ENCODE results near the gene GOLGA1.
"Not testable (repeated sequence)": the region's sequence is repeated elsewhere in the genome, so short reads cannot be mapped to it uniquely, and the experiment has no call there.

Gene GOLGA1, protein sequence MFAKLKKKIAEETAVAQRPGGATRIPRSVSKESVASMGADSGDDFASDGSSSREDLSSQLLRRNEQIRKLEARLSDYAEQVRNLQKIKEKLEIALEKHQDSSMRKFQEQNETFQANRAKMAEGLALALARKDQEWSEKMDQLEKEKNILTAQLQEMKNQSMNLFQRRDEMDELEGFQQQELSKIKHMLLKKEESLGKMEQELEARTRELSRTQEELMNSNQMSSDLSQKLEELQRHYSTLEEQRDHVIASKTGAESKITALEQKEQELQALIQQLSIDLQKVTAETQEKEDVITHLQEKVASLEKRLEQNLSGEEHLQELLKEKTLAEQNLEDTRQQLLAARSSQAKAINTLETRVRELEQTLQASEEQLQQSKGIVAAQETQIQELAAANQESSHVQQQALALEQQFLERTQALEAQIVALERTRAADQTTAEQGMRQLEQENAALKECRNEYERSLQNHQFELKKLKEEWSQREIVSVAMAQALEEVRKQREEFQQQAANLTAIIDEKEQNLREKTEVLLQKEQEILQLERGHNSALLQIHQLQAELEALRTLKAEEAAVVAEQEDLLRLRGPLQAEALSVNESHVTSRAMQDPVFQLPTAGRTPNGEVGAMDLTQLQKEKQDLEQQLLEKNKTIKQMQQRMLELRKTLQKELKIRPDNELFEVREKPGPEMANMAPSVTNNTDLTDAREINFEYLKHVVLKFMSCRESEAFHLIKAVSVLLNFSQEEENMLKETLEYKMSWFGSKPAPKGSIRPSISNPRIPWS
- total RNA-seq = 27.5 to 41.2 (median 37.4) reads per million in 3 donors

DNA sequence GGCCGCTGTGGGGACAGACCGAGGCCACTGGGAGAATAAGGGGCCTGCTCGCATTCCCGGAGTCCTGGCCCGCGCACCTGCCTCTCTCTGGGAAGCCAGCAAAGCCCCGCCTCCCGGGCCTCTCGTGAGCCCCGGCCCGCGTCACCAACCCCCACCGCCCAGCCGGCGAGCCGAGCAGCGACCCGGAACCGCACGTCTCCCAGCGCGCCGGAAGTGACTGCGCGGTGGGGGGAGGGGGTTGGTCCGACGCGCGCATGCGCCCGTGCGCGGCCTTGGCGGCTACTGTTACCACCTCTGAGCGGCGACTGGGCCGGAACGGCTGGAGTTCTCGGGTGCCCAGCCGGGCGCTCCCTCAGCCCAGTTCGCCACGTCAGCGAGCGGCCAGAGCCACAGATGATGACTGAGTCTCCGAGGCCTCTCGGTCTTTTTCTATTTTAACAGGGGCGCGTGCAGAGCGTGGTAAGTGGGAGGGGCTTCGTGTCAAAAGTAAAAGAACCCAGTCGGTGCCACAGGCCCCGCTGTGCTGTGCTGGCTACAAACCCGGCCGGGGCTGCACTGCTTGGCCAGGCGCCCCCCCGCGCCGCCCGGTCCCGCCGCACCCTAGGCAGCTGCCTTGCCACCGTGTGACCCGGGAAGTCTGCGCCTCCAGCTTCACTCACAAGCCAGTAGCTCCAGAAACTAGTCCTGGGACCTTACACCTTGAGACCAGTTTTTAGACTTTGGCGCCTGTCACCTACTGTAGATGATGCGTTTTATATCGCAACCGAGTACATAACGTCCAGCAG lies at the start of gene GOLGA1:
Gene GOLGA1, minus strand, starts transcription at position 190 of the 785 bp plus-strand sequence. CDS start 2,372 bp downstream, outside the sequence.
- Histone ChIP-seq H3K27ac (ENCODE audit: insufficient read depth, low read length, poor library complexity, severe bottlenecking) (peak within 1 kb of the TSS; percentile 93), H3K4me3 (ENCODE audit: insufficient read depth, low read depth, low read length, poor library complexity, severe bottlenecking) (peak within 1 kb of the TSS; percentile 96), H3K27me3 (replicated peaks; ENCODE audit: control insufficient read depth, insufficient read depth, low read length, poor library complexity, severe bottlenecking) (no peaks in the 10 kb centered on the region), H3K4me1 (ENCODE audit: control insufficient read depth, insufficient read depth, low read length, poor library complexity, severe bottlenecking) (peaks cover 16% of the 10 kb centered on the region), H3K36me3 (ENCODE audit: control insufficient read depth, insufficient read depth, low read length) (peaks cover 6% of the 10 kb centered on the region), H3K9me3 (ENCODE audit: control insufficient read depth, low read length) (no peaks in the 10 kb centered on the region)
- DNase-seq = peak; percentile 88 to 92 (median 89)

- no peak for DNase-seq
- H3K4me1 ChIP-seq (ENCODE audit: control insufficient read depth, insufficient read depth, low read length, poor library complexity, severe bottlenecking) = no peaks in the 10 kb centered on the region
- H3K27ac ChIP-seq (ENCODE audit: insufficient read depth, low read length, poor library complexity, severe bottlenecking) = no peak overlapping the region
- no peak overlapping the region for H3K4me3 ChIP-seq (ENCODE audit: insufficient read depth, low read depth, low read length, poor library complexity, severe bottlenecking)
- H3K36me3 ChIP-seq (ENCODE audit: control insufficient read depth, insufficient read depth, low read length) = no peaks in the 10 kb centered on the region
- no peaks in the 10 kb centered on the region for H3K27me3 ChIP-seq (replicated peaks; ENCODE audit: control insufficient read depth, insufficient read depth, low read length, poor library complexity, severe bottlenecking)
- H3K9me3 ChIP-seq (ENCODE audit: control insufficient read depth, low read length) = no peaks in the 10 kb centered on the region
Measured at GRCh38 chr9:124983698-124984097, 42.8 kb upstream of the GOLGA1 start.

DNA sequence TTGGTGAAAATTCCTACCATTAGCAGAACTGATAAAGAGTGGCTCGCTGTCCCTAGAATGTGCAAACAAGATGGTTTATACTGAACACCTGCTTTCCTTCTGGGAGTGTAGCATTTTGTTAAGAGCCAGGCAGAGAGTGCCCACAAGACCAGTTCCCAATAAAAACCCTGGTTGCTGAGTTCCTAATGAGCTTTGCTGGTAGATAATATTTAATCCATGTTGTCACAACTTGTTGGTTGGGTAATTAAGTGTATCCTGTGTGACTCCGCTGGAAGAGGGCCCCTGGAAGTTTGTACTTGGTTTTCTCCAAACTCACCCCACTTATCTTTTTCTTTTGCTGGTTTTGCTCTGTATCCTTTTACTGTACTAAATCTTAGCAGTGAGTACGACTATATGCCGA lies 39.5 kb upstream of the GOLGA1 start:
- DNase-seq = no peak
- Histone ChIP-seq H3K4me1 (ENCODE audit: control insufficient read depth, insufficient read depth, low read length, poor library complexity, severe bottlenecking) (no peaks in the 10 kb centered on the region), H3K9me3 (ENCODE audit: control insufficient read depth, low read length) (no peaks in the 10 kb centered on the region), H3K27me3 (replicated peaks; ENCODE audit: control insufficient read depth, insufficient read depth, low read length, poor library complexity, severe bottlenecking) (no peaks in the 10 kb centered on the region), H3K27ac (ENCODE audit: insufficient read depth, low read length, poor library complexity, severe bottlenecking) (no peak overlapping the region), H3K4me3 (ENCODE audit: insufficient read depth, low read depth, low read length, poor library complexity, severe bottlenecking) (no peak overlapping the region), H3K36me3 (ENCODE audit: control insufficient read depth, insufficient read depth, low read length) (no peaks in the 10 kb centered on the region)

GRCh38 chr9:124975131-124975530 lies 34.2 kb upstream of the GOLGA1 start:
- Histone ChIP-seq H3K36me3 (ENCODE audit: control insufficient read depth, insufficient read depth, low read length) (peaks cover 4% of the 10 kb centered on the region), H3K4me3 (ENCODE audit: insufficient read depth, low read depth, low read length, poor library complexity, severe bottlenecking) (no peak overlapping the region), H3K9me3 (ENCODE audit: control insufficient read depth, low read length) (no peaks in the 10 kb centered on the region), H3K4me1 (ENCODE audit: control insufficient read depth, insufficient read depth, low read length, poor library complexity, severe bottlenecking) (no peaks in the 10 kb centered on the region), H3K27ac (ENCODE audit: insufficient read depth, low read length, poor library complexity, severe bottlenecking) (no peak overlapping the region), H3K27me3 (replicated peaks; ENCODE audit: control insufficient read depth, insufficient read depth, low read length, poor library complexity, severe bottlenecking) (no peaks in the 10 kb centered on the region)
- DNase-seq = no peak

DNA sequence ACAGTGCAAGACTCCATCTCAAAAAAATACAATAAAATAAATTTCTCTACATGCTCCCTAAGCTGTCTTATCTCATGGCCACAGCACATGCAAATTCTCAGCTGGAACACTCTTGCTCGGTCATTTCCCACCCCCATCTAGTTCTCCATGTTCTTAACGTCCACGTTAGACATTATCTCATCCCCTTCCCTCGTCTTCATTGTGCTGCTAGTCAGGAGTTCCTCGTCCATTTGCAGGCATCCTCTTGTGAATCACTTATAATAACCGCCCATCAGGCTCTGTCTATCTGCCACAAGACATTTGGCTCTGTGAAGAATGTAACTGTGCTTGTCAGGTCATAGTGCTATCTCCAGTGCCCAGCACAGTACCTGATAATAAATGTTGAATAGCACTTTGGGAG lies 32.9 kb upstream of the GOLGA1 start:
- Histone ChIP-seq H3K4me1 (ENCODE audit: control insufficient read depth, insufficient read depth, low read length, poor library complexity, severe bottlenecking) (no peaks in the 10 kb centered on the region), H3K9me3 (ENCODE audit: control insufficient read depth, low read length) (no peaks in the 10 kb centered on the region), H3K27ac (ENCODE audit: insufficient read depth, low read length, poor library complexity, severe bottlenecking) (no peak overlapping the region), H3K27me3 (replicated peaks; ENCODE audit: control insufficient read depth, insufficient read depth, low read length, poor library complexity, severe bottlenecking) (no peaks in the 10 kb centered on the region), H3K36me3 (ENCODE audit: control insufficient read depth, insufficient read depth, low read length) (peaks cover 4% of the 10 kb centered on the region), H3K4me3 (ENCODE audit: insufficient read depth, low read depth, low read length, poor library complexity, severe bottlenecking) (no peak overlapping the region)
- no peak for DNase-seq

DNA sequence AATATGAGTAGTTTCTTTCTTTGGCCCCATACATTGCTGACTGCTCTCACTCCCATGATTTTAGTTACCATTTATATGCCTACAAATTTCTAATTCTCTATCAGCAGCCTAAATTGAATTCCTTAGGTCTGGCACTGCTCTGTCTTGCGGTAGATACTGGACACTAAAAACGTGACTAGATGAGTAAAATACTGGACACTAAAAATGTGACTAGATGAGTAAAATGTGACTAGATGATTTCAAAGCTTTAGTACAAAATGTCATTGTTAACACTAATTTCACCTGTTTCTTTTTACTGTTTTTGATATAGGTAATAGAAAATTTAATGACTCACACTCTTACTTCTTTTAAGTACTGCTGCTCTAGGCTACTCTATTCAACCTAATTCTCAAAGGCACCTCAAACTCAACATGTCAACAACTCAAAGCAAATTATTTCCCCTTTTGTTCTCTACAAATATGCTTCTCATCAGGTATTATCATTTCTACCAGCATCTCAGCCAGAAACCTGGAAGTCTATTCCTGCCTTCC lies 31.4 kb upstream of the GOLGA1 start:
- no peak for DNase-seq
- peaks cover 7% of the 10 kb centered on the region for H3K36me3 ChIP-seq (ENCODE audit: control insufficient read depth, insufficient read depth, low read length)
- H3K9me3 ChIP-seq (ENCODE audit: control insufficient read depth, low read length) = no peaks in the 10 kb centered on the region
- H3K27me3 ChIP-seq (replicated peaks; ENCODE audit: control insufficient read depth, insufficient read depth, low read length, poor library complexity, severe bottlenecking) = no peaks in the 10 kb centered on the region
- H3K4me1 ChIP-seq (ENCODE audit: control insufficient read depth, insufficient read depth, low read length, poor library complexity, severe bottlenecking) = no peaks in the 10 kb centered on the region
- no peak overlapping the region for H3K4me3 ChIP-seq (ENCODE audit: insufficient read depth, low read depth, low read length, poor library complexity, severe bottlenecking)
- H3K27ac ChIP-seq (ENCODE audit: insufficient read depth, low read length, poor library complexity, severe bottlenecking) = no peak overlapping the region

- Histone ChIP-seq H3K9me3 (ENCODE audit: control insufficient read depth, low read length) (no peaks in the 10 kb centered on the region), H3K36me3 (ENCODE audit: control insufficient read depth, insufficient read depth, low read length) (peaks cover 7% of the 10 kb centered on the region), H3K4me3 (ENCODE audit: insufficient read depth, low read depth, low read length, poor library complexity, severe bottlenecking) (no peak overlapping the region), H3K27me3 (replicated peaks; ENCODE audit: control insufficient read depth, insufficient read depth, low read length, poor library complexity, severe bottlenecking) (no peaks in the 10 kb centered on the region), H3K27ac (ENCODE audit: insufficient read depth, low read length, poor library complexity, severe bottlenecking) (no peak overlapping the region), H3K4me1 (ENCODE audit: control insufficient read depth, insufficient read depth, low read length, poor library complexity, severe bottlenecking) (peaks cover 9% of the 10 kb centered on the region)
- no peak for DNase-seq
Measured at GRCh38 chr9:124969401-124969800, 28.5 kb upstream of the GOLGA1 start.

DNA sequence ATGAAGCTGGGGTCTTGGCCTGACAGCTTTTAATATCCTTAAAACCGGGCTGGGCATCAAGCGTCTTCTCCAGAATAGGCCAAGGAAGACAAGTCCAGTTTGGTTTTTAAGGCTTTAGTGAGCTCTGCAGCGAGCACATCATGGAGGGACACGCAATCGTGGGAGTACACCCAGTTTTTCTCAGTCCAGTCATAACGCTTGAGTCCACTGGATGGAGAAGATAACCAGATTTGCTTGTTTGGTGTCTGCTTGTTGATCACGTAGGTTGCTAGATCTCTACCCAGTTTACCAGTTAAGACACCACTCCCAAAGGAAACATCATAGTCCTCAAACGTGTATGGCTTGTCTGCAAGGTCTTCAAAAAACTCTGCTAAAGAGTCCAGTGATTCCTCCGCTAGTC lies 27.4 kb upstream of the GOLGA1 start:
- Histone ChIP-seq H3K27ac (ENCODE audit: insufficient read depth, low read length, poor library complexity, severe bottlenecking) (no peak overlapping the region), H3K36me3 (ENCODE audit: control insufficient read depth, insufficient read depth, low read length) (peaks cover 7% of the 10 kb centered on the region), H3K4me1 (ENCODE audit: control insufficient read depth, insufficient read depth, low read length, poor library complexity, severe bottlenecking) (peaks cover 13% of the 10 kb centered on the region), H3K9me3 (ENCODE audit: control insufficient read depth, low read length) (no peaks in the 10 kb centered on the region), H3K4me3 (ENCODE audit: insufficient read depth, low read depth, low read length, poor library complexity, severe bottlenecking) (no peak overlapping the region), H3K27me3 (replicated peaks; ENCODE audit: control insufficient read depth, insufficient read depth, low read length, poor library complexity, severe bottlenecking) (no peaks in the 10 kb centered on the region)
- no peak for DNase-seq

DNA sequence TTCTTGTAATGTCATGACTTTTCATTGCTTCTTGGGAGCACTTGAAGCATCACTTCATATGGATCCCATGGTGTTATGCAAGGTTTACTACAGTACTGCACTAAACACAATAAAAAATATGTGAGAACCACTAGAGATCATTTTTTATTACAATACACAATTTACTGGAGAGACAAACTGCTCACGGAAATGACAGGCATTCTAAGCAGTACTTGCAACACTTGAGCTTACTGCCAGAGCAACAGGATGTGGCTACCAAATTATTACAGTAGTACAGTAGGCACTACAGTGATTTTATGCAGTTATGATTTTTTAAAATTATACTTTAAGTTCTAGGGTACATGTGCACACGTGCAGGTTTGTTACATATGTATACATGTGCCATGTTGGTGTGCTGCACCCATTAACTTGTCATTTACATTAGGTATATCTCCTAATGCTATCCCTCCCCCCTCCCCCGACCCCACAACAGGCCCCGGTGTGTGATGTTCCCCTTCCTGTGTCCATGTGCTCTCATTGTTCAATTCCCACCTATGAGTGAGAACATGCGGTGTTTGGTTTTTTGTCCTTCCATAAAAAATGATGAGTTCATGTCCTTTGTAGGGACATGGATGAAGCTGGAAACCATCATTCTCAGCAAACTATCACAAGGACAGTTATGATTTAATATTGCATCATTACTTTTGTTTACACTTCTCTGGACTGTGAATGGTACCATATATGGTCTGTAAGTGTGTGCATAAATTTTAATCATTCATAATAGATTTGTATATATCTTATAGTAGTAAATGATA lies 25.1 kb upstream of the GOLGA1 start:
- H3K36me3 ChIP-seq (ENCODE audit: control insufficient read depth, insufficient read depth, low read length); H3K4me3 ChIP-seq (ENCODE audit: insufficient read depth, low read depth, low read length, poor library complexity, severe bottlenecking); H3K27me3 ChIP-seq (replicated peaks; ENCODE audit: control insufficient read depth, insufficient read depth, low read length, poor library complexity, severe bottlenecking); H3K9me3 ChIP-seq (ENCODE audit: control insufficient read depth, low read length); DNase-seq: not testable (repeated sequence)
- peak overlapping the region; percentile 2 for H3K27ac ChIP-seq (ENCODE audit: insufficient read depth, low read length, poor library complexity, severe bottlenecking)
- peaks cover 13% of the 10 kb centered on the region for H3K4me1 ChIP-seq (ENCODE audit: control insufficient read depth, insufficient read depth, low read length, poor library complexity, severe bottlenecking)
